ENCODE results near the gene TMTC2.

DNA sequence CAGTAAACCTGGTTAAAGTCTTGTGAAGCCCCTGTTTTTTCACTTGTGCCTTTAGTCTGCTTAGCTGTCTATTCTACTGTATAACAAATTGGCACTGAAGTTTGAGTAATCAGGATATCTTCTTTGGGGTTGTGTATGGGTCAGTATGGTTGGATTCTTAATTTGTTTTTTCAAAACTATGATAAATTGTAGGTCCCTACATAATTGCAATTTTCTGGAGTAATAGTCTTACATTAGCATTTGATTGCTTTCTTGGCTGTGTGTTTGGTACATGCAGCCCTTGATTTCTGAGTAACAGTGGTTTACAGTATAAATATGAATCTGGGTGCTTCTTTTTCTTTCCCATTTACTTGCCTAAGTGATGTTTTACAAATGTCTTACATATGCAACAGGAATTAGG lies 186.6 kb downstream of the TMTC2 start:
- TF ChIP-seq CTCF (IDR thresholded peaks at IDR 0.05; ENCODE audit: low read depth, low read length) (no peak), EZH2phosphoT487 (IDR thresholded peaks at IDR 0.05; ENCODE audit: low read depth) (no peak)
